K562 (cell line): Measurements from ENCODE around the gene PTOV1. TPM values are rescaled to one million over a fixed set of nuclear protein-coding genes. Genes with fewer than 3 reads are reported as not detected.

Experiments used
- E2F8 ChIP-seq: fragments of 450-650 bp; IDR thresholded peaks from 2 replicates; pipeline ENCODE4 v1.7.1; 2018; ENCODE audit warnings: mild to moderate bottlenecking, low read depth; ENCODE audit not compliant: partially characterized antibody
- MED1 ChIP-seq: sonication (generic); formaldehyde crosslinking; IDR thresholded peaks from 2 replicates; pipeline ENCODE4 v1.8.1; 2023; ENCODE audit warnings: missing genetic modification reagents, borderline replicate concordance
- MNT ChIP-seq, 2 experiments: fragments of 450-650 bp; conservative IDR thresholded peaks; 2 replicates each; pipeline ENCODE4 v1.6.1; 2017; ENCODE audit warnings: mild to moderate bottlenecking in 2 of 2, moderate library complexity in 2 of 2
- POLR2G ChIP-seq: fragments of 200-400 bp; formaldehyde crosslinking; IDR thresholded peaks from 2 replicates; pipeline ENCODE4 v1.6.1; 2017; ENCODE audit warnings: low read depth, mild to moderate bottlenecking, antibody characterized with exemption, low read length, moderate library complexity
- SRSF9 ChIP-seq: fragments of 200-400 bp; formaldehyde crosslinking; IDR thresholded peaks from 2 replicates; pipeline ENCODE4 v1.6.1; 2017; ENCODE audit warnings: low read depth, low read length, borderline replicate concordance
- TBP ChIP-seq: optimal IDR thresholded peaks from 2 replicates; pipeline ENCODE3; 2011; ENCODE audit warnings: low read depth, low read length, improper control_type of control experiment
- TFAP4 ChIP-seq: sonication (generic); formaldehyde crosslinking; IDR thresholded peaks from 2 replicates; pipeline ENCODE4 v1.8.0; 2022; ENCODE audit warnings: missing genetic modification reagents, mild to moderate bottlenecking, moderate library complexity, borderline replicate concordance
- TGIF2 ChIP-seq: sonication (generic); formaldehyde crosslinking; IDR thresholded peaks from 2 replicates; pipeline ENCODE4 v1.8.1; 2022; ENCODE audit warnings: mild to moderate bottlenecking, missing genetic modification reagents, moderate library complexity
- TRIM25 ChIP-seq: fragments of 450-650 bp; IDR thresholded peaks from 2 replicates; pipeline ENCODE4 v1.7.0; 2016; ENCODE audit warnings: borderline replicate concordance
- ZNF512 ChIP-seq: IDR thresholded peaks from 2 replicates; pipeline ENCODE4 v1.6.1; 2016; ENCODE audit warnings: missing genetic modification characterization, missing compliant biosample characterization
- polyA plus RNA-seq, 8 experiments: library from polyadenylated mRNA; depleted of rRNA in 4 of 8; stranded (reverse) in 5 of 8; unstranded in 3 of 8; fragments of >200 nt; fragmentation: Nextera tagmentation in 2 of 8; fragmentation: Illumina TruSeq in 1 of 8; extraction: Ambion mirVana in 2 of 8; extraction: Trizol in 1 of 8; gene quantifications; 2 replicates each; pipeline versions ENCODE4 v1.2.1 to v1.2.3, GENCODE V29; 2011 to 2014; ENCODE audit warnings: inconsistent platforms in 1 of 8, missing spikeins in 1 of 8
- total RNA-seq, 7 experiments: library from RNA; depleted of rRNA in 6 of 7; stranded (reverse); fragments of >200 nt in 6 of 7; fragmentation: Illumina TruSeq in 2 of 7; extraction: Trizol in 2 of 7; gene quantifications; 2 replicates each; pipeline versions ENCODE4 v1.2.1 to v1.2.3, GENCODE V29; 2011 to 2021; ENCODE audit warnings: low replicate concordance in 1 of 7

PTOV1 gene
- total and polyA plus RNA-seq, 9 of the 15 experiments (the other 6 are each of a cell fraction or from before 2014, with no cell fraction given) = 4.9 to 169 (median 43.5) TPM

- peak in 1 of 2 experiments; percentile 41; a peak in 1 of 4 replicates for TF ChIP-seq MNT (conservative IDR thresholded peaks at IDR 0.05)
- no peak for TF ChIP-seq MED1 (CRISPR knock-in tag)
- TF ChIP-seq POLR2G = peak; percentile 51; the same call in 1 of the 2 replicates
- TF ChIP-seq TBP = no peak
- TF ChIP-seq TRIM25 = no peak
- no peak for TF ChIP-seq E2F8
- peak; percentile 18; the same call in 1 of the 2 replicates for TF ChIP-seq TFAP4 (CRISPR knock-in tag)
- no peak for TF ChIP-seq TGIF2 (CRISPR knock-in tag)
- no peak for TF ChIP-seq ZNF512
- no peak for TF ChIP-seq SRSF9
These were observed 699 bp downstream of the PTOV1 start (continued) for GRCh38 chr19:49851456-49852259.
